Esophagus squamous epithelium (tissue), 4 donors: Measurements from ENCODE around the gene TULP1.

Source experiments
- POLR2A ChIP-seq, 4 donors: fragments of 450-650 bp; IDR thresholded peaks; one replicate each; pipeline ENCODE4 v1.6.1; 2017; ENCODE audit warnings: antibody characterized with exemption in 4 of 4, mild to moderate bottlenecking in 4 of 4, moderate library complexity in 3 of 4
- TF ChIP-seq, protein P1 (sequence below), 6 experiments: fragments of 450-650 bp in 4 of 6; fragments of 200-600 bp in 2 of 6; sonication (generic) in 2 of 6; IDR thresholded peaks; one replicate each; pipeline ENCODE4 v1.5.1; 2016 to 2019; ENCODE audit warnings: antibody characterized with exemption in 6 of 6, mild to moderate bottlenecking in 4 of 6, moderate library complexity in 4 of 6

DNA sequence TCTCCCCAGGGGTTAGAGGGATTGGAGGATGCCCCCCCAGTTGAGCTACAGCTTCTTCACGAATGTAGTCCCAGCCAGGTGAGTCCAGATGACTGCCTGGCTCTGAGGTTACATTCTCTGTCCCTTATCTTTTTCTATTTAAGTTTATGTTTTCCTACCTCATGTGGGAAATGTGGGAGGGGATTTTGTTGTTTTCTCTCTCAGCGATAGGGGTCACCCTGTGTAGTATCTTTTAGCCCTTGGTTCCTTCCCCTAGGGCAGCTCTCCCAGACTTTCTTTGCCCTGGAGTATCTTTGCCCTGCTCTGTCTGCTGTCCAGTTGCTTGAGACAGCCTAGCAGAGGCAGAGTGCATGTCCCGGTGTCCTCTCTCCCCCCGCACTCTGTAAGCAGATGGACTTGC, 54.8 kb downstream of the TULP1 start:
- TF ChIP-seq POLR2A (IDR thresholded peaks at IDR 0.05) = no peak
- TF ChIP-seq, protein P1, sequence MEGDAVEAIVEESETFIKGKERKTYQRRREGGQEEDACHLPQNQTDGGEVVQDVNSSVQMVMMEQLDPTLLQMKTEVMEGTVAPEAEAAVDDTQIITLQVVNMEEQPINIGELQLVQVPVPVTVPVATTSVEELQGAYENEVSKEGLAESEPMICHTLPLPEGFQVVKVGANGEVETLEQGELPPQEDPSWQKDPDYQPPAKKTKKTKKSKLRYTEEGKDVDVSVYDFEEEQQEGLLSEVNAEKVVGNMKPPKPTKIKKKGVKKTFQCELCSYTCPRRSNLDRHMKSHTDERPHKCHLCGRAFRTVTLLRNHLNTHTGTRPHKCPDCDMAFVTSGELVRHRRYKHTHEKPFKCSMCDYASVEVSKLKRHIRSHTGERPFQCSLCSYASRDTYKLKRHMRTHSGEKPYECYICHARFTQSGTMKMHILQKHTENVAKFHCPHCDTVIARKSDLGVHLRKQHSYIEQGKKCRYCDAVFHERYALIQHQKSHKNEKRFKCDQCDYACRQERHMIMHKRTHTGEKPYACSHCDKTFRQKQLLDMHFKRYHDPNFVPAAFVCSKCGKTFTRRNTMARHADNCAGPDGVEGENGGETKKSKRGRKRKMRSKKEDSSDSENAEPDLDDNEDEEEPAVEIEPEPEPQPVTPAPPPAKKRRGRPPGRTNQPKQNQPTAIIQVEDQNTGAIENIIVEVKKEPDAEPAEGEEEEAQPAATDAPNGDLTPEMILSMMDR (IDR thresholded peaks at IDR 0.05) = no peak
